Esophagus squamous epithelium (tissue), 5 donors: ENCODE results near the gene TEKTIP1. TPM values are rescaled to one million over a fixed set of nuclear protein-coding genes. Genes with fewer than 3 reads are reported as not detected.

Experiments used
- DNase-seq: peaks from one replicate; lab custom pipeline; 2025; lab: John Stamatoyannopoulos, UW
- H3K27ac ChIP-seq, 4 donors: fragments of 200-600 bp; sonication (generic); one replicate each; pipeline ENCODE4 v1.5.1; 2016 to 2019; ENCODE audit warnings: mild to moderate bottlenecking in 1 of 4
- H3K27me3 ChIP-seq, 4 donors: fragments of 200-600 bp; sonication (generic); 1 replicate in 3 of 4; 2 replicates in 1 of 4; pipeline versions ENCODE4 v1.5.1 to v1.6.0; 2017 to 2021; ENCODE audit warnings: antibody characterized with exemption in 1 of 4
- H3K36me3 ChIP-seq, 3 donors: fragments of 200-600 bp; sonication (generic); one replicate each; pipeline ENCODE4 v1.5.1; 2016 to 2019
- H3K4me1 ChIP-seq, 3 donors: fragments of 200-600 bp; sonication (generic); one replicate each; pipeline ENCODE4 v1.5.1; 2017 to 2019
- H3K4me3 ChIP-seq, 4 donors: fragments of 200-600 bp; sonication (generic); 1 replicate in 3 of 4; 2 replicates in 1 of 4; pipeline ENCODE4 v1.5.1; 2016 to 2019; ENCODE audit warnings: mild to moderate bottlenecking in 2 of 4, moderate library complexity in 1 of 4
- H3K9me3 ChIP-seq, 3 donors: fragments of 200-600 bp; sonication (generic); one replicate each; pipeline ENCODE4 v1.5.1; 2016 to 2019
- POLR2A ChIP-seq, 4 donors: fragments of 450-650 bp; IDR thresholded peaks; one replicate each; pipeline ENCODE4 v1.6.1; 2017; ENCODE audit warnings: antibody characterized with exemption in 4 of 4, mild to moderate bottlenecking in 4 of 4, moderate library complexity in 3 of 4
- WGBS, 2 donors: methylation state at CpG; one replicate each; pipeline ENCODE4 v1.1.5; 2018; 5-methylcytosine and 5-hydroxymethylcytosine counted together
- intact Hi-C: fragments of 100-400 bp; cut with DNase I; formaldehyde crosslinking; loops from one replicate; pipeline ENCODE4 v1.15.0; 2022
- total RNA-seq, 4 donors: library from RNA; depleted of rRNA; stranded (reverse); fragments of >200 nt; gene quantifications; one replicate each; pipeline ENCODE4 v1.1.0, GENCODE V29; 2016
- TF ChIP-seq, protein P1 (sequence below), 6 experiments: fragments of 450-650 bp in 4 of 6; fragments of 200-600 bp in 2 of 6; sonication (generic) in 2 of 6; IDR thresholded peaks; one replicate each; pipeline ENCODE4 v1.5.1; 2016 to 2019; ENCODE audit warnings: antibody characterized with exemption in 6 of 6, mild to moderate bottlenecking in 4 of 6, moderate library complexity in 4 of 6
- donor health status: DM: yes; HTN: yes; CAD: no.

TEKTIP1 gene
- total RNA-seq, 4 donors from 2014 or later = 0.95 TPM; not detected in 3

- no peaks in the 10 kb centered on the region for H3K9me3 ChIP-seq
- intact Hi-C loops = loop anchor here (5.0 to 10.0 kb wide), 2 partner anchors 76 to 159 kb away; partner anchors contain the start of genes PIP5K1C and TJP3
- DNase-seq = no peak
- H3K36me3 ChIP-seq = peaks cover 0 to 67% (median 3%) of the 10 kb centered on the region in 3 donors
- TF ChIP-seq POLR2A (IDR thresholded peaks at IDR 0.05) = no peak
- TF ChIP-seq, protein P1, sequence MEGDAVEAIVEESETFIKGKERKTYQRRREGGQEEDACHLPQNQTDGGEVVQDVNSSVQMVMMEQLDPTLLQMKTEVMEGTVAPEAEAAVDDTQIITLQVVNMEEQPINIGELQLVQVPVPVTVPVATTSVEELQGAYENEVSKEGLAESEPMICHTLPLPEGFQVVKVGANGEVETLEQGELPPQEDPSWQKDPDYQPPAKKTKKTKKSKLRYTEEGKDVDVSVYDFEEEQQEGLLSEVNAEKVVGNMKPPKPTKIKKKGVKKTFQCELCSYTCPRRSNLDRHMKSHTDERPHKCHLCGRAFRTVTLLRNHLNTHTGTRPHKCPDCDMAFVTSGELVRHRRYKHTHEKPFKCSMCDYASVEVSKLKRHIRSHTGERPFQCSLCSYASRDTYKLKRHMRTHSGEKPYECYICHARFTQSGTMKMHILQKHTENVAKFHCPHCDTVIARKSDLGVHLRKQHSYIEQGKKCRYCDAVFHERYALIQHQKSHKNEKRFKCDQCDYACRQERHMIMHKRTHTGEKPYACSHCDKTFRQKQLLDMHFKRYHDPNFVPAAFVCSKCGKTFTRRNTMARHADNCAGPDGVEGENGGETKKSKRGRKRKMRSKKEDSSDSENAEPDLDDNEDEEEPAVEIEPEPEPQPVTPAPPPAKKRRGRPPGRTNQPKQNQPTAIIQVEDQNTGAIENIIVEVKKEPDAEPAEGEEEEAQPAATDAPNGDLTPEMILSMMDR (IDR thresholded peaks at IDR 0.05) = no peak
- H3K4me3 ChIP-seq = no peak overlapping the region
- WGBS, 2 donors = 89% methylated on average over 8 of the region's 23 CpGs; no CpG with 5 or more reads in 1 of the 2 donors
- no peaks in the 10 kb centered on the region for H3K27me3 ChIP-seq
- peaks cover 0 to 19% (median 0%) of the 10 kb centered on the region in 3 donors for H3K4me1 ChIP-seq
- no peak overlapping the region for H3K27ac ChIP-seq
Observed at GRCh38 chr19:3546119-3546518, 7.1 kb downstream of the TEKTIP1 start.

GRCh38 chr19:3547301-3547731 is 8.3 kb downstream of the TEKTIP1 start:
- no peaks in the 10 kb centered on the region for H3K27me3 ChIP-seq
- WGBS, 2 donors = 70 to 78% methylated on average over 2 to 6 of the region's 15 CpGs
- H3K4me3 ChIP-seq = no peak overlapping the region
- no peak for DNase-seq
- TF ChIP-seq, protein P1 (IDR thresholded peaks at IDR 0.05) = peak; percentile 9 to 57 (median 28)
- TF ChIP-seq POLR2A (IDR thresholded peaks at IDR 0.05) = no peak
- H3K4me1 ChIP-seq = peaks cover 0 to 19% (median 0%) of the 10 kb centered on the region in 3 donors
- H3K9me3 ChIP-seq = no peaks in the 10 kb centered on the region
- H3K36me3 ChIP-seq = peaks cover 0 to 67% (median 3%) of the 10 kb centered on the region in 3 donors
- intact Hi-C loops = loop anchor here (5.0 to 10.0 kb wide), 2 partner anchors 75 to 157 kb away; partner anchors contain the start of genes PIP5K1C and TJP3
- no peak overlapping the region for H3K27ac ChIP-seq

DNA sequence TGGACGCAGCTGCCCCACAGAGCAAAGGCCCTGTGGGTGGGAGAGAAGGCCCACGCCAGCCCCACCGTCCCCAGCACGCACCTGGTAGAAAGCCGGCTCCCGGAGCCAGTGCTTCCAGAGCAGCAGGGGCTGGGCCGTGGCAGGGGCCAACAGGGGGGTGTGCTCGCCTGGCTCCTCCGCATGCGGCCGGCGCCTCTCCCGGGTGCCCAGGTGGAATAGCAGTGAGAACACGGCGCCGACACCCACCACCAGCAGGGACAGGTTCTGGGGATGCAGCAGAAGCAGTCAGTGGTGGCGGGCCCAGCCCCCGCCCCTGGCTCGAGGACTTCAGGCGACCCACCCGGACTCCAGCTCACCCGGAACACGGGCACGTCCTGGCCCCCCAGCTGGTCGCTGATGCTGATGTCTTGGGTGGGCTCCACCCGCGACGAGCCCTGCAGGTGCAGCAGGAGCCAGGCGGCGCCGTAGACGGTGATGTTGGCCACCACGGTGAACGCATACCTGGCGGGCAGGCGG is 8.9 kb downstream of the TEKTIP1 start:
- H3K27ac ChIP-seq = no peak overlapping the region
- WGBS, 2 donors = no CpG with 5 or more reads among the region's 36 CpGs

GRCh38 chr19:3548606-3549005 is 9.6 kb downstream of the TEKTIP1 start:
- TF ChIP-seq, protein P1 (IDR thresholded peaks at IDR 0.05) = no peak
- TF ChIP-seq POLR2A (IDR thresholded peaks at IDR 0.05) = no peak
- 83 to 94% methylated on average over 6 to 8 of the region's 14 CpGs for WGBS, 2 donors
- Histone ChIP-seq H3K27ac (no peak overlapping the region), H3K9me3 (no peaks in the 10 kb centered on the region), H3K36me3 (peaks cover 0 to 58% (median 3%) of the 10 kb centered on the region in 3 donors), H3K4me3 (no peak overlapping the region), H3K27me3 (no peaks in the 10 kb centered on the region), H3K4me1 (peaks cover 0 to 22% (median 3%) of the 10 kb centered on the region in 3 donors)
- intact Hi-C loops = loop anchor here (5.0 to 10.0 kb wide), 2 partner anchors 74 to 156 kb away; partner anchors contain the start of genes PIP5K1C and TJP3
- no peak for DNase-seq

More for the DNA sequence above, 8.9 kb downstream of the TEKTIP1 start:
- Histone ChIP-seq H3K4me3 (no peak overlapping the region), H3K9me3 (no peaks in the 10 kb centered on the region), H3K4me1 (peaks cover 0 to 22% (median 0%) of the 10 kb centered on the region in 3 donors), H3K27me3 (no peaks in the 10 kb centered on the region), H3K36me3 (peaks cover 0 to 66% (median 3%) of the 10 kb centered on the region in 3 donors)
- TF ChIP-seq, protein P1 (IDR thresholded peaks at IDR 0.05) = peak in 1 of 6 experiments; percentile 2
- no peak for TF ChIP-seq POLR2A (IDR thresholded peaks at IDR 0.05)
- intact Hi-C loops = loop anchor here (5.0 to 10.0 kb wide), 2 partner anchors 74 to 157 kb away; partner anchors contain the start of genes PIP5K1C and TJP3
- DNase-seq = no peak

DNA sequence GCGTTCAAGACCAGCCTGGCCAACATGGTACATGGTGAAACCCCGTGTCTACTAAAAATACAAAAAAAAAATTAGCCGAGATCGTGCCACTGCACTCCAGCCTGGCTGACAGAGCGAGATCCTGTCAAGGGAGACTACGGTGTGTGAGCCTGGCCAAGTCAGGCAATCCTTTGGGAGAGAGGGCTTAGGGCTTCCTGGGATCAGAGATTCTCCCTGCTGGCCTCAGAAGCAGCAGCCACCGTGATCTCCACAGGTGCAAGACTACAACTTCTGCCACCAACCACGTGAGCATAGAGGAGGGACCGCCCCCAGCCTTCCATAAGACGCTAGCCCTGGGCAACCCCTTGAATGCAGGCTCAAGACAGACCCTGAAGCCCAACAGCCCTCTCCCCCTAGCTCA is 10.8 kb downstream of the TEKTIP1 start:
- no peak for DNase-seq
- Histone ChIP-seq H3K4me3 (no peak overlapping the region), H3K4me1 (peaks cover 0 to 30% (median 7%) of the 10 kb centered on the region in 3 donors), H3K9me3 (no peaks in the 10 kb centered on the region), H3K27me3 (no peaks in the 10 kb centered on the region), H3K27ac (no peak overlapping the region), H3K36me3 (peaks cover 0 to 46% (median 3%) of the 10 kb centered on the region in 3 donors)
- intact Hi-C loops = loop anchor here (5.0 to 10.0 kb wide), 2 partner anchors 72 to 155 kb away; partner anchors contain the start of genes PIP5K1C and TJP3
- no peak for TF ChIP-seq POLR2A (IDR thresholded peaks at IDR 0.05)
- TF ChIP-seq, protein P1 (IDR thresholded peaks at IDR 0.05) = no peak
- 80 to 91% methylated on average over 9 of the region's 10 CpGs for WGBS, 2 donors
